Loucy (cell line): ENCODE measurements around the gene PARD6G.
"Not testable (repeated sequence)": the region's sequence is repeated elsewhere in the genome, so short reads cannot be mapped to it uniquely, and the experiment has no call there.

Source experiments
- H2AFZ ChIP-seq: fragments of 200-600 bp; sonication (generic); 2 replicates; pipeline ENCODE4 v1.6.0; 2016; ENCODE audit warnings: antibody characterized with exemption, mild to moderate bottlenecking, low read length, moderate library complexity
- H3F3A ChIP-seq: fragments of 200-600 bp; 2 replicates; pipeline ENCODE4 v1.6.0; 2016; ENCODE audit warnings: antibody characterized with exemption, low read depth, mild to moderate bottlenecking
- H3K27me3 ChIP-seq: fragments of 200-600 bp; sonication (generic); 2 replicates; pipeline ENCODE4 v1.6.1; 2014; ENCODE audit warnings: low read length, mild to moderate bottlenecking; ENCODE audit not compliant: insufficient read depth, poor library complexity, severe bottlenecking
- H3K36me3 ChIP-seq: fragments of 200-600 bp; sonication (generic); 2 replicates; pipeline ENCODE4 v1.6.1; 2016; ENCODE audit warnings: low read length; ENCODE audit not compliant: insufficient read depth
- H3K4me1 ChIP-seq: fragments of 200-600 bp; sonication (generic); 2 replicates; pipeline ENCODE4 v1.5.1; 2014; ENCODE audit warnings: low read length, mild to moderate bottlenecking; ENCODE audit not compliant: insufficient read depth, poor library complexity, severe bottlenecking
- H3K4me2 ChIP-seq: fragments of 200-600 bp; sonication (generic); 2 replicates; pipeline ENCODE4 v1.6.0; 2014; ENCODE audit warnings: antibody characterized with exemption, low read length, low read depth, mild to moderate bottlenecking; ENCODE audit not compliant: poor library complexity, severe bottlenecking
- H3K4me3 ChIP-seq: fragments of 200-600 bp; sonication (generic); 2 replicates; pipeline ENCODE4 v1.5.1; 2014; ENCODE audit warnings: low read length, mild to moderate bottlenecking, mixed read lengths; ENCODE audit not compliant: poor library complexity, severe bottlenecking
- H3K79me2 ChIP-seq: fragments of 200-600 bp; sonication (generic); 2 replicates; pipeline ENCODE4 v1.6.1; 2014; ENCODE audit warnings: low read length; ENCODE audit not compliant: insufficient read depth
- H3K9ac ChIP-seq: fragments of 200-600 bp; sonication (generic); 2 replicates; pipeline ENCODE4 v1.6.0; 2014; ENCODE audit warnings: mild to moderate bottlenecking, low read depth, low read length, moderate library complexity; ENCODE audit not compliant: poor library complexity, severe bottlenecking
- H3K9me2 ChIP-seq: fragments of 200-600 bp; sonication (generic); replicated peaks from 2 replicates; pipeline ENCODE4 v1.6.1; 2016; ENCODE audit warnings: low read depth, low read length, mixed read lengths
- H3K9me3 ChIP-seq: fragments of 200-600 bp; sonication (generic); 2 replicates; pipeline ENCODE4 v1.6.1; 2014; ENCODE audit warnings: mild to moderate bottlenecking, antibody characterized with exemption, low read length, low read depth; ENCODE audit not compliant: insufficient read depth
- H4K20me1 ChIP-seq: fragments of 200-600 bp; sonication (generic); 2 replicates; pipeline ENCODE4 v1.6.0; 2014; ENCODE audit warnings: antibody characterized with exemption, low read length, mild to moderate bottlenecking; ENCODE audit not compliant: insufficient read depth, poor library complexity, severe bottlenecking
- EZH2phosphoT487 ChIP-seq: fragments of 200-600 bp; IDR thresholded peaks from 2 replicates; pipeline ENCODE4 v1.6.1; 2018; ENCODE audit warnings: antibody characterized with exemption, mild to moderate bottlenecking, moderate library complexity, borderline replicate concordance
- TF ChIP-seq, protein P1 (sequence below): fragments of 200-600 bp; sonication (generic); conservative IDR thresholded peaks from 2 replicates; pipeline ENCODE4 v1.5.1; 2014; ENCODE audit warnings: mild to moderate bottlenecking, antibody characterized with exemption, low read length

The PARD6G gene, protein sequence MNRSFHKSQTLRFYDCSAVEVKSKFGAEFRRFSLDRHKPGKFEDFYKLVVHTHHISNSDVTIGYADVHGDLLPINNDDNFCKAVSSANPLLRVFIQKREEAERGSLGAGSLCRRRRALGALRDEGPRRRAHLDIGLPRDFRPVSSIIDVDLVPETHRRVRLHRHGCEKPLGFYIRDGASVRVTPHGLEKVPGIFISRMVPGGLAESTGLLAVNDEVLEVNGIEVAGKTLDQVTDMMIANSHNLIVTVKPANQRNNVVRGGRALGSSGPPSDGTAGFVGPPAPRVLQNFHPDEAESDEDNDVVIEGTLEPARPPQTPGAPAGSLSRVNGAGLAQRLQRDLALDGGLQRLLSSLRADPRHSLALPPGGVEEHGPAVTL

GRCh38 chr18:80247393-80247841, at the start of gene PARD6G:
Gene PARD6G, minus strand, starts transcription at chr18:80247514. Its CDS starts 166 bp downstream, at chr18:80247348.
- Histone ChIP-seq H2AFZ (peak within 1 kb of the TSS; percentile 78), H3K4me1 (peaks cover 36% of the 10 kb centered on the region), H3K79me2 (no peaks in the 10 kb centered on the region), H3F3A (no peaks in the 10 kb centered on the region), H4K20me1 (no peaks in the 10 kb centered on the region), H3K9me3 (no peaks in the 10 kb centered on the region), H3K9me2 (no peaks in the 10 kb centered on the region), H3K4me2 (peak within 1 kb of the TSS; percentile 70), H3K27me3 (no peaks in the 10 kb centered on the region), H3K4me3 (peak within 1 kb of the TSS; percentile 70), H3K36me3 (no peaks in the 10 kb centered on the region), H3K9ac (peak within 1 kb of the TSS; percentile 39)
- TF ChIP-seq, protein P1, sequence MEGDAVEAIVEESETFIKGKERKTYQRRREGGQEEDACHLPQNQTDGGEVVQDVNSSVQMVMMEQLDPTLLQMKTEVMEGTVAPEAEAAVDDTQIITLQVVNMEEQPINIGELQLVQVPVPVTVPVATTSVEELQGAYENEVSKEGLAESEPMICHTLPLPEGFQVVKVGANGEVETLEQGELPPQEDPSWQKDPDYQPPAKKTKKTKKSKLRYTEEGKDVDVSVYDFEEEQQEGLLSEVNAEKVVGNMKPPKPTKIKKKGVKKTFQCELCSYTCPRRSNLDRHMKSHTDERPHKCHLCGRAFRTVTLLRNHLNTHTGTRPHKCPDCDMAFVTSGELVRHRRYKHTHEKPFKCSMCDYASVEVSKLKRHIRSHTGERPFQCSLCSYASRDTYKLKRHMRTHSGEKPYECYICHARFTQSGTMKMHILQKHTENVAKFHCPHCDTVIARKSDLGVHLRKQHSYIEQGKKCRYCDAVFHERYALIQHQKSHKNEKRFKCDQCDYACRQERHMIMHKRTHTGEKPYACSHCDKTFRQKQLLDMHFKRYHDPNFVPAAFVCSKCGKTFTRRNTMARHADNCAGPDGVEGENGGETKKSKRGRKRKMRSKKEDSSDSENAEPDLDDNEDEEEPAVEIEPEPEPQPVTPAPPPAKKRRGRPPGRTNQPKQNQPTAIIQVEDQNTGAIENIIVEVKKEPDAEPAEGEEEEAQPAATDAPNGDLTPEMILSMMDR: no peak
- no peak for TF ChIP-seq EZH2phosphoT487

DNA sequence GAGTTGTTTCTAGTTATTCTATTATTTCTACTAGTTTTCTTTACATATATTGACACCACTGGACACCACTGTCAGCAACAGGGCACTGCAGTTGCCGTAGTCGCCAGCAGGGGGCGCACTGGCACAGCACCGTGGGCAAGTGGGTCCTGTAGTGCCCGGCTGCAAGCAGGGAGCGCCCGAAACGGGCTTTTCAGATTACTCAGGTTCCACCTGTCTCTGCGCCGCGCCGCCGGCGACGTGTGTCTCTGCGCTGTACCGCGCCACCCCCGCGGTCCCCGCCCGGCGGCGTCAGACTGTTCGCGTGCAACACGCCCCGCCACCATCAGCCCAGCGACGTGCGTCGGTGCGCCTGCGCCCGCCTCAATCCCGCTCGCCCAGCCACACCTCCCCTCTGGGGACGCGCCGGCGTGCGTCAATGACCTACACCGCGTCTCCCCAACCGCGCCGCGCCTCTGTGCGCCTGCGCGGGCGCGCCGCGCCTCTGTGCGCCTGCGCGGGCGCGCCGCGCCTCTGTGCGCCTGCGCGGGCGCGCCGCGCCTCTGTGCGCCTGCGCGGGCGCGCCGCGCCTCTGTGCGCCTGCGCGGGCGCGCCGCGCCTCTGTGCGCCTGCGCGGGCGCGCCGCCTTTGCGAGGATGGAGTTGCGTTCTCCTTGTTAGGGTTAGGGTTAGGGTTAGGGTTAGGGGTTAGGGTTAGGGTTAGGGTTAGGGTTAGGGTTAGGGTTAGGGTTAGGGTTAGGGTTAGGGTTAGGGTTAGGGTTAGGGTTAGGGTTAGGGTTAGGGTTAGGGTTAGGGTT, 15.1 kb upstream of the PARD6G start:
- not testable (repeated sequence) for H3K4me3 ChIP-seq, H3F3A ChIP-seq, H3K36me3 ChIP-seq, H4K20me1 ChIP-seq, H3K4me2 ChIP-seq, H3K9ac ChIP-seq, H3K79me2 ChIP-seq, H2AFZ ChIP-seq, H3K4me1 ChIP-seq, H3K9me2 ChIP-seq, H3K9me3 ChIP-seq, H3K27me3 ChIP-seq
- TF ChIP-seq, protein P1: peak; percentile 73

- Histone ChIP-seq H3K4me2 (no peak overlapping the region), H3K9me3 (no peaks in the 10 kb centered on the region), H3F3A (no peaks in the 10 kb centered on the region), H3K9ac (no peak overlapping the region), H3K4me3 (no peak overlapping the region), H3K9me2 (no peaks in the 10 kb centered on the region), H4K20me1 (no peaks in the 10 kb centered on the region), H3K36me3 (no peaks in the 10 kb centered on the region), H3K27me3 (no peaks in the 10 kb centered on the region), H3K79me2 (no peaks in the 10 kb centered on the region), H3K4me1 (no peaks in the 10 kb centered on the region), H2AFZ (no peak overlapping the region)
- TF ChIP-seq, protein P1: no peak
- TF ChIP-seq EZH2phosphoT487: no peak
Measured at GRCh38 chr18:80259610-80260009, 12.3 kb upstream of the PARD6G start.
